LNCAP (cell line): ENCODE measurements around the gene SLC6A6.

Source experiments
- CTCF ChIP-seq: fragments of 450-650 bp; IDR thresholded peaks from 2 replicates; pipeline ENCODE4 v1.5.1; 2017; ENCODE audit warnings: mild to moderate bottlenecking

Gene SLC6A6

GRCh38 chr3:14374444-14374883 lies 27.9 kb upstream of the SLC6A6 start:
- no peak for TF ChIP-seq CTCF

- no peak for TF ChIP-seq CTCF
These were observed 27.2 kb upstream of the SLC6A6 start for GRCh38 chr3:14375192-14375591.

- no peak for TF ChIP-seq CTCF
These were observed 25.9 kb upstream of the SLC6A6 start for GRCh38 chr3:14376348-14377043.

GRCh38 chr3:14377044-14377837 lies 25.2 kb upstream of the SLC6A6 start:
- TF ChIP-seq CTCF, result no peak

GRCh38 chr3:14377838-14378169 lies 24.6 kb upstream of the SLC6A6 start:
- no peak for TF ChIP-seq CTCF

- no peak for TF ChIP-seq CTCF
These were observed 24.0 kb upstream of the SLC6A6 start for GRCh38 chr3:14378415-14378814.

- no peak for TF ChIP-seq CTCF
These were observed 22.6 kb upstream of the SLC6A6 start for GRCh38 chr3:14379843-14380242.
